GM18520 (cell line): ENCODE data around the gene ST6GALNAC3.

Experiments
- ATAC-seq: cut with Tn5 transposase; IDR thresholded peaks from one replicate; pipeline ENCODE4 v1.9.1; 2021; ENCODE audit not compliant: unreplicated experiment

ST6GALNAC3 gene

GRCh38 chr1:76669624-76670315 lies 595.2 kb downstream of the ST6GALNAC3 start:
- no peak for ATAC-seq

GRCh38 chr1:76674689-76675210 lies 600.2 kb downstream of the ST6GALNAC3 start:
- ATAC-seq: no peak

- ATAC-seq: peak; percentile 75
Observed at GRCh38 chr1:76677416-76678405, 603.2 kb downstream of the ST6GALNAC3 start.

GRCh38 chr1:76679534-76680152 lies 605.1 kb downstream of the ST6GALNAC3 start:
- ATAC-seq: no peak

- ATAC-seq: no peak
Observed at GRCh38 chr1:76680651-76681050, 606.1 kb downstream of the ST6GALNAC3 start.

- no peak for ATAC-seq
Observed at GRCh38 chr1:76682138-76682537, 607.6 kb downstream of the ST6GALNAC3 start.
